ENCODE data around the gene CTNNA1. TPM values are rescaled to one million over a fixed set of nuclear protein-coding genes. Genes with fewer than 3 reads are reported as not detected.

CTNNA1 gene
- total and polyA plus RNA-seq, 2 donors from 2014 or later, result 177 to 463 TPM

- no peaks in the 10 kb centered on the region for H3K9me3 ChIP-seq (ENCODE audit: control insufficient read depth in 2 of 3, insufficient read depth in 1 of 3, low read length in 3 of 3)
- peaks cover 7 to 9% (median 7%) of the 10 kb centered on the region in 3 donors for H3K36me3 ChIP-seq (ENCODE audit: control insufficient read depth in 2 of 3, insufficient read depth in 3 of 3, low read length in 3 of 3)
- FAIRE-seq, result no peak
- DNase-seq, result no peak
- intact Hi-C loops (cut with DNase I), result no loop called here
- H3K4me3 ChIP-seq (ENCODE audit: low read length in 3 of 3), result no peak overlapping the region
- H3K27me3 ChIP-seq (ENCODE audit: control insufficient read depth, insufficient read depth, low read length), result no peaks in the 10 kb centered on the region
- no peak overlapping the region for H3K27ac ChIP-seq (ENCODE audit: low read depth in 2 of 2, low read length in 2 of 2)
- no peak for TF ChIP-seq CTCF (IDR thresholded peaks at IDR 0.05; ENCODE audit: borderline replicate concordance, extremely low read depth, insufficient read depth)
- H3K9ac ChIP-seq (ENCODE audit: low read length in 3 of 3), result no peak overlapping the region
- no peaks in the 10 kb centered on the region for H3K4me1 ChIP-seq (ENCODE audit: control insufficient read depth in 2 of 3, insufficient read depth in 2 of 3, low read depth in 1 of 3, low read length in 3 of 3)
Measured at GRCh38 chr5:138909734-138910133, 156.5 kb downstream of the CTNNA1 start.

DNA sequence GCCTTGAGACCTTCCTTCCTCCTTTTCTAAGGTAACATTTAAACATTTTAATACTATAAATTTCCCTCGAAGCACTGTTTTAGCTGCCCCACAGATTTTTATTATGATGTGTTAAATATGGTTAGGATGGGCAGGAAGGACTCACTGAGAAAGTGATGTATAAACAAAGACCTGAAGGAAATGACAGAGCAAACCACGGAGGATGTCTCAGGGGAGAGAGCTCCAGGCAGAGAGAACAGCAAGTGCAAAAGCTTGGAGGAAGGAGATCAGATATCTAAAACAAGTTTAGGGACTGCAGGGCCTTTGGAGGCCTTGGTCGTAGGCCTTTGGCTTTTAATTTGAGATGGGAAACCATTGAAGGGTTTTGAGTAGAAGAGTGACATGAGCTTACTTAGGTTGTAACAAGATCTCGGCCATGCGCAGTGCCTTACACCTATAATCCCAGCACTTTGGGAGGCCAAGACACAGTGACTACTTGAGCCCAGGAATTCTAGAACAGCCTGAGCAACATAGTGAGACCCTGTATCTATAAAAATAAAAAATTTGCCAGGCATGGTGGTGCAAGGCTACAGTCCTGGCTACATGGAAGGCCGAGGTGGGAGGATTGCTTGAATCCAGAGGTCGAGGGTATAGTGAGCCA lies 157.4 kb downstream of the CTNNA1 start:
- Histone ChIP-seq H3K36me3 (ENCODE audit: control insufficient read depth in 2 of 3, insufficient read depth in 3 of 3, low read length in 3 of 3) (peaks cover 4 to 8% (median 7%) of the 10 kb centered on the region in 3 donors), H3K9ac (ENCODE audit: low read length in 3 of 3) (no peak overlapping the region), H3K27me3 (ENCODE audit: control insufficient read depth, insufficient read depth, low read length) (no peaks in the 10 kb centered on the region), H3K27ac (ENCODE audit: low read depth in 2 of 2, low read length in 2 of 2) (no peak overlapping the region), H3K9me3 (ENCODE audit: control insufficient read depth in 2 of 3, insufficient read depth in 1 of 3, low read length in 3 of 3) (no peaks in the 10 kb centered on the region), H3K4me3 (ENCODE audit: low read length in 3 of 3) (no peak overlapping the region), H3K4me1 (ENCODE audit: control insufficient read depth in 2 of 3, insufficient read depth in 2 of 3, low read depth in 1 of 3, low read length in 3 of 3) (peaks cover 0 to 4% (median 2%) of the 10 kb centered on the region in 3 donors)
- FAIRE-seq, result no peak
- no peak for TF ChIP-seq CTCF (IDR thresholded peaks at IDR 0.05; ENCODE audit: borderline replicate concordance, extremely low read depth, insufficient read depth)
- intact Hi-C loops (cut with DNase I), result no loop called here
- DNase-seq, result no peak

DNA sequence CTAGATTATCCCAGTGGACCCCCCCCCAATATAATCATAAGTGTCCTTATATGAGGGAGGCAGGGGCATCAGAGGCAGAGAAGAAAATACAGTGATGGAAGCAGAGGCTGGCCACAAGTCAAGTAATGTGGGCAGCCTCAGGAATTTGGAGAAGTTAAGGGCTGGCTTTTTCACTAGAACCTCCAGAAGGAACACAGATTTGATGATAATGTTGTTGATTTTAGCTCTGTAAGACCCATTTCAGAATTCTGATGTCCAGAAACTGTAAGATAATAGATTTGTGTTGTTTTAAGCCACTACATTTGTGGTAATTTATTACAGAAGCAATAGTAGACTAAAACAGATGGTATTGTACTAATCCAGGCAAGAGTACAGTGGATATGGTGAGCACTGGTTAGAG lies 158.2 kb downstream of the CTNNA1 start:
- no peaks in the 10 kb centered on the region for H3K27me3 ChIP-seq (ENCODE audit: control insufficient read depth, insufficient read depth, low read length)
- H3K9ac ChIP-seq (ENCODE audit: low read length in 3 of 3), result no peak overlapping the region
- no peak overlapping the region for H3K27ac ChIP-seq (ENCODE audit: low read depth in 2 of 2, low read length in 2 of 2)
- TF ChIP-seq CTCF (IDR thresholded peaks at IDR 0.05; ENCODE audit: borderline replicate concordance, extremely low read depth, insufficient read depth), result no peak
- DNase-seq (no peak), FAIRE-seq (no peak)
- no peak overlapping the region for H3K4me3 ChIP-seq (ENCODE audit: low read length in 3 of 3)
- H3K9me3 ChIP-seq (ENCODE audit: control insufficient read depth in 2 of 3, insufficient read depth in 1 of 3, low read length in 3 of 3), result no peaks in the 10 kb centered on the region
- peaks cover 0 to 4% (median 2%) of the 10 kb centered on the region in 3 donors for H3K4me1 ChIP-seq (ENCODE audit: control insufficient read depth in 2 of 3, insufficient read depth in 2 of 3, low read depth in 1 of 3, low read length in 3 of 3)
- H3K36me3 ChIP-seq (ENCODE audit: control insufficient read depth in 2 of 3, insufficient read depth in 3 of 3, low read length in 3 of 3), result peaks cover under 1 to 4% (median 3%) of the 10 kb centered on the region in 3 donors
- intact Hi-C loops (cut with DNase I), result no loop called here

All from kidney (tissue), 14 donors.